IMR-90 (cell line): Measurements from ENCODE around the gene PPFIA1. TPM values are rescaled to one million over a fixed set of nuclear protein-coding genes. Genes with fewer than 3 reads are reported as not detected.

Source experiments
- ATAC-seq: fragments of 200-7000 bp; cut with Tn5 transposase; 2 replicates; pipeline ENCODE4 v1.9.1; 2020; ENCODE audit warnings: low read depth, mild to moderate bottlenecking, moderate library complexity
- BruUV-seq: library from RNA; stranded (reverse); fragments of 400-500 nt; replicated peaks from 2 replicates; lab custom pipeline; 2021; lab: Mats Ljungman, UMichigan
- CTCF ChIA-PET: fragments of 300-600 bp; formaldehyde crosslinking; extraction: SDS; loops from one replicate; lab custom pipeline; 2021; ENCODE audit warnings: antibody characterized with exemption; lab: Yijun Ruan, JAX
- POLR2A ChIA-PET: fragments of 300-600 bp; sonication (Branson Sonifier 250); formaldehyde crosslinking; loops from one replicate; lab custom pipeline; 2022; ENCODE audit warnings: antibody characterized with exemption; ENCODE audit not compliant: unreplicated experiment; lab: Charles Lee
- DNase-seq: peaks from one replicate; pipeline ENCODE4 v3.0.0; 2013
- H2AFZ ChIP-seq: replicated peaks from 2 replicates; pipeline ENCODE3; 2013; ENCODE audit warnings: low read length, mild to moderate bottlenecking; ENCODE audit not compliant: poor library complexity
- H2AK5ac ChIP-seq: 2 replicates; pipeline ENCODE4 v1.6.1; 2013; ENCODE audit warnings: low read depth, low read length, inconsistent platforms
- H2AK9ac ChIP-seq: replicated peaks from 2 replicates; pipeline ENCODE3; 2013; ENCODE audit warnings: mild to moderate bottlenecking, low read depth, low read length, moderate library complexity; ENCODE audit not compliant: poor library complexity
- H2BK120ac ChIP-seq: 2 replicates; pipeline ENCODE4 v1.6.1; 2013; ENCODE audit warnings: low read depth, low read length, inconsistent platforms
- H2BK15ac ChIP-seq: 3 replicates; pipeline ENCODE4 v1.6.1; 2013; ENCODE audit warnings: low read depth, low read length, inconsistent platforms
- H2BK20ac ChIP-seq: 2 replicates; pipeline ENCODE4 v1.6.1; 2013; ENCODE audit warnings: low read depth, mild to moderate bottlenecking, inconsistent platforms, low read length, moderate library complexity
- H2BK5ac ChIP-seq: 2 replicates; pipeline ENCODE4 v1.6.1; 2013; ENCODE audit warnings: mild to moderate bottlenecking, low read depth, low read length, inconsistent platforms; ENCODE audit not compliant: poor library complexity, severe bottlenecking
- H3K14ac ChIP-seq: replicated peaks from 2 replicates; pipeline ENCODE4 v1.6.1; 2013; ENCODE audit warnings: low read depth, low read length, inconsistent platforms
- H3K18ac ChIP-seq: 2 replicates; pipeline ENCODE4 v1.6.1; 2013; ENCODE audit warnings: low read depth, low read length, control low read depth
- H3K23ac ChIP-seq: 2 replicates; pipeline ENCODE4 v1.6.1; 2013; ENCODE audit warnings: low read depth, low read length, inconsistent platforms
- H3K27ac ChIP-seq: 2 replicates; pipeline ENCODE4 v1.5.1; 2013; ENCODE audit warnings: mild to moderate bottlenecking, control low read depth, low read length; ENCODE audit not compliant: insufficient read depth
- H3K27me3 ChIP-seq: 2 replicates; pipeline ENCODE4 v1.6.1; 2013; ENCODE audit warnings: low read length; ENCODE audit not compliant: control insufficient read depth, insufficient read depth
- H3K36me3 ChIP-seq: 2 replicates; pipeline ENCODE4 v1.6.1; 2013; ENCODE audit warnings: low read length, mixed read lengths; ENCODE audit not compliant: control insufficient read depth, insufficient read depth
- H3K4ac ChIP-seq: 2 replicates; pipeline ENCODE4 v1.6.1; 2013; ENCODE audit warnings: low read depth, low read length, inconsistent platforms
- H3K4me1 ChIP-seq: 2 replicates; pipeline ENCODE4 v1.6.1; 2013; ENCODE audit warnings: low read length, mixed read lengths; ENCODE audit not compliant: control insufficient read depth, insufficient read depth
- H3K4me2 ChIP-seq: 2 replicates; pipeline ENCODE4 v1.6.1; 2013; ENCODE audit warnings: low read depth, mild to moderate bottlenecking, control low read depth, low read length, moderate library complexity
- H3K4me3 ChIP-seq: 2 replicates; pipeline ENCODE4 v1.5.1; 2013; ENCODE audit warnings: low read depth, mild to moderate bottlenecking, control low read depth, low read length, moderate library complexity; ENCODE audit not compliant: insufficient read depth
- H3K56ac ChIP-seq: 2 replicates; pipeline ENCODE4 v1.6.1; 2013; ENCODE audit warnings: low read length, inconsistent platforms; ENCODE audit not compliant: insufficient read depth; ENCODE audit errors: extremely low read depth
- H3K79me1 ChIP-seq, 2 experiments: 2 replicates each; pipeline ENCODE4 v1.6.1; 2013; ENCODE audit warnings: low read length in 2 of 2, inconsistent platforms in 1 of 2, low read depth in 1 of 2
- H3K9ac ChIP-seq: 2 replicates; pipeline ENCODE4 v1.6.1; 2013; ENCODE audit warnings: low read depth, low read length, control low read depth
- H3K9me1 ChIP-seq: 2 replicates; pipeline ENCODE4 v1.6.1; 2013; ENCODE audit warnings: low read length, inconsistent platforms; ENCODE audit not compliant: insufficient read depth
- H3K9me3 ChIP-seq: 2 replicates; pipeline ENCODE4 v1.6.1; 2013; ENCODE audit warnings: low read length; ENCODE audit not compliant: control insufficient read depth, insufficient read depth
- H4K20me1 ChIP-seq: 2 replicates; pipeline ENCODE4 v1.6.1; 2013; ENCODE audit warnings: low read length, inconsistent platforms; ENCODE audit not compliant: insufficient read depth
- H4K5ac ChIP-seq: 2 replicates; pipeline ENCODE4 v1.6.1; 2013; ENCODE audit warnings: mild to moderate bottlenecking, low read depth, low read length, control low read depth
- H4K8ac ChIP-seq, 2 experiments: 2 replicates each; pipeline ENCODE4 v1.6.1; 2013; ENCODE audit warnings: low read depth in 2 of 2, low read length in 2 of 2, control low read depth in 1 of 2, inconsistent platforms in 1 of 2
- H4K91ac ChIP-seq: 2 replicates; pipeline ENCODE4 v1.6.1; 2013; ENCODE audit warnings: low read depth, low read length, inconsistent platforms; ENCODE audit not compliant: insufficient read depth
- BHLHE40 ChIP-seq: fragments of 150-350 bp; IDR thresholded peaks from 2 replicates; pipeline ENCODE4 v1.6.1; 2016; ENCODE audit warnings: mild to moderate bottlenecking, low read depth, low read length
- CEBPB ChIP-seq: IDR thresholded peaks from 2 replicates; pipeline ENCODE4 v1.6.1; 2012; ENCODE audit warnings: low read depth, low read length, improper control_type of control experiment
- CHD1 ChIP-seq: IDR thresholded peaks from 2 replicates; pipeline ENCODE4 v1.6.1; 2012; ENCODE audit warnings: low read depth, low read length, improper control_type of control experiment
- FOS ChIP-seq: fragments of 150-350 bp; IDR thresholded peaks from 2 replicates; pipeline ENCODE4 v1.6.1; 2016; ENCODE audit warnings: low read depth, low read length
- MAFK ChIP-seq: IDR thresholded peaks from 2 replicates; pipeline ENCODE4 v1.6.1; 2012; ENCODE audit warnings: low read depth, low read length, improper control_type of control experiment
- MAZ ChIP-seq: IDR thresholded peaks from 2 replicates; pipeline ENCODE4 v1.6.1; 2012; ENCODE audit warnings: low read depth, mild to moderate bottlenecking, low read length, improper control_type of control experiment, moderate library complexity, borderline replicate concordance
- MXI1 ChIP-seq: IDR thresholded peaks from 2 replicates; pipeline ENCODE4 v1.6.1; 2012; ENCODE audit warnings: low read depth, mild to moderate bottlenecking, low read length, moderate library complexity, borderline replicate concordance
- NFE2L2 ChIP-seq: fragments of 150-350 bp; IDR thresholded peaks from 2 replicates; pipeline ENCODE4 v1.6.1; 2016; ENCODE audit warnings: low read depth, mild to moderate bottlenecking, low read length
- POLR2A ChIP-seq: IDR thresholded peaks from 2 replicates; pipeline ENCODE4 v1.6.1; 2012; ENCODE audit warnings: mild to moderate bottlenecking, low read depth, low read length
- RCOR1 ChIP-seq: IDR thresholded peaks from 2 replicates; pipeline ENCODE4 v1.6.1; 2012; ENCODE audit warnings: mild to moderate bottlenecking, low read length, improper control_type of control experiment; ENCODE audit not compliant: insufficient replicate concordance
- RFX5 ChIP-seq: IDR thresholded peaks from 2 replicates; pipeline ENCODE4 v1.8.0; 2012; ENCODE audit warnings: low read depth, mild to moderate bottlenecking, low read length, moderate library complexity
- SMC3 ChIP-seq: fragments of 150-350 bp; IDR thresholded peaks from 2 replicates; pipeline ENCODE4 v1.6.1; 2016; ENCODE audit warnings: low read depth, mild to moderate bottlenecking, antibody characterized with exemption, low read length, moderate library complexity
- WGBS, 2 experiments: methylation state at CpG; one replicate each; pipeline versions ENCODE4 v1.1.5 to v1.1.7; 2013; ENCODE audit warnings: missing lambda C conversion rate in 2 of 2; ENCODE audit not compliant: insufficient read length in 1 of 2; ENCODE audit errors: extremely low coverage in 2 of 2; 5-methylcytosine and 5-hydroxymethylcytosine counted together
- dilution Hi-C: fragments of 300-500 bp; cut with HindIII; formaldehyde crosslinking; loops from one replicate; pipeline ENCODE4 v1.14.3; 2018; ENCODE audit warnings: low sequenced_read_pairs; ENCODE audit not compliant: unreplicated experiment
- in situ Hi-C: fragments of 300-500 bp; cut with MboI; formaldehyde crosslinking; loops from 3 replicates; pipeline ENCODE4 v1.14.3; 2019; ENCODE audit warnings: low sequenced_read_pairs, inconsistent platforms, mixed read lengths
- intact Hi-C: fragments of 100-400 bp; cut with micrococcal nuclease; formaldehyde crosslinking; loops from 2 replicates; pipeline ENCODE4 v1.10.0; 2022
- polyA plus RNA-seq, 3 experiments: library from polyadenylated mRNA; depleted of rRNA; stranded (reverse); fragments of >200 nt; gene quantifications; 2 replicates each; pipeline ENCODE4 v1.2.3, GENCODE V29; 2012; ENCODE audit warnings: low replicate concordance in 1 of 3
- total RNA-seq: library from RNA; depleted of rRNA; stranded (reverse); fragments of >200 nt; gene quantifications from 2 replicates; pipeline ENCODE4 v1.2.3, GENCODE V29; 2012
- TF ChIP-seq, protein P1 (sequence below): fragments of 150-350 bp; IDR thresholded peaks from 2 replicates; pipeline ENCODE4 v1.6.1; 2016; ENCODE audit warnings: low read depth, mild to moderate bottlenecking, low read length, moderate library complexity, borderline replicate concordance
- TF ChIP-seq, protein P2 (sequence below): conservative IDR thresholded peaks from 2 replicates; pipeline ENCODE4 v1.5.1; 2012; ENCODE audit warnings: mild to moderate bottlenecking, low read depth, low read length, improper control_type of control experiment
- TF ChIP-seq, protein P3 (sequence below): fragments of 150-350 bp; IDR thresholded peaks from 2 replicates; pipeline ENCODE4 v1.6.1; 2017; ENCODE audit warnings: mild to moderate bottlenecking, antibody characterized with exemption, low read length, low read depth

The PPFIA1 gene
- total and polyA plus RNA-seq, 2 of the 4 experiments (the other 2 are of a cell fraction): 25.6 to 37.2 TPM

DNA sequence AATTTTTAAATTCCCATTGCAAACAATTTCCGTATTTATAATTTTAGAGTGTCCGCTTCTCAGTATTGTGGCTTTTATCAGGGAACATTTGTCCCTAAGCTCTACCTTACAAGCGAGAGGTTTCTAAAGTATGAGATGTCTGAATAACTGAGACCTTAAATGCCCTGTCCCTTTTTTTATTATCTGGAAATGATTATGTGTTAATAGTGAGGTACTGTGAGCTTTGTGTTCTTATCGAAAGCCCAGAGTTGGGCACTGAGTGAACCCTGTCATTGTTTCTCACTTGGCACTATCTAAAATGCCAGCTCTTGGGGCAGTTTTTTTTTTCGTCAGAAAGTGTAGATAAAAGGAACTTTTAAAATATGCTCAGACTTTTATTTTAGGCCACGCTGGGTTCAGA, 137.3 kb downstream of the PPFIA1 start:
- Histone ChIP-seq H3K27ac (no peak overlapping the region), H2AK9ac (no peak overlapping the region), H4K5ac (no peak overlapping the region), H3K4me1 (peaks cover 3% of the 10 kb centered on the region), H3K18ac (no peak overlapping the region), H4K91ac (no peak overlapping the region), H3K4me3 (no peak overlapping the region), H2AFZ (no peak overlapping the region), H4K20me1 (peaks cover 97% of the 10 kb centered on the region), H2BK120ac (no peak overlapping the region), H3K27me3 (no peaks in the 10 kb centered on the region), H3K23ac (no peak overlapping the region), H2BK5ac (no peak overlapping the region), H3K36me3 (peaks cover 71% of the 10 kb centered on the region), H3K9me1 (peaks cover 6% of the 10 kb centered on the region), H3K14ac (no peak overlapping the region), H3K4ac (no peak overlapping the region), H2AK5ac (no peak overlapping the region), H3K9me3 (no peaks in the 10 kb centered on the region), H3K56ac (no peak overlapping the region), H4K8ac (no peak overlapping the region), H2BK20ac (no peak overlapping the region), H3K79me1 (peaks cover 30 to 78% of the 10 kb centered on the region in 2 experiments), H3K4me2 (no peak overlapping the region), H2BK15ac (no peak overlapping the region), H3K9ac (no peak overlapping the region)
- no peak for ATAC-seq
- intact Hi-C loops (no loop called here), dilution Hi-C loops (no loop called here), in situ Hi-C loops (no loop called here)
- no peak for DNase-seq
- BruUV-seq: no TSS peak
- POLR2A ChIA-PET: no interaction called here
- no peak for TF ChIP-seq SMC3
- TF ChIP-seq CHD1: no peak
- TF ChIP-seq MAZ: no peak
- no peak for TF ChIP-seq NFE2L2
- TF ChIP-seq CEBPB: no peak
- TF ChIP-seq, protein P1, sequence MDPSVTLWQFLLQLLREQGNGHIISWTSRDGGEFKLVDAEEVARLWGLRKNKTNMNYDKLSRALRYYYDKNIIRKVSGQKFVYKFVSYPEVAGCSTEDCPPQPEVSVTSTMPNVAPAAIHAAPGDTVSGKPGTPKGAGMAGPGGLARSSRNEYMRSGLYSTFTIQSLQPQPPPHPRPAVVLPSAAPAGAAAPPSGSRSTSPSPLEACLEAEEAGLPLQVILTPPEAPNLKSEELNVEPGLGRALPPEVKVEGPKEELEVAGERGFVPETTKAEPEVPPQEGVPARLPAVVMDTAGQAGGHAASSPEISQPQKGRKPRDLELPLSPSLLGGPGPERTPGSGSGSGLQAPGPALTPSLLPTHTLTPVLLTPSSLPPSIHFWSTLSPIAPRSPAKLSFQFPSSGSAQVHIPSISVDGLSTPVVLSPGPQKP: no peak
- no peak for TF ChIP-seq POLR2A
- no peak for TF ChIP-seq MAFK
- no peak for TF ChIP-seq RFX5
- no peak for TF ChIP-seq RCOR1
- TF ChIP-seq, protein P2, sequence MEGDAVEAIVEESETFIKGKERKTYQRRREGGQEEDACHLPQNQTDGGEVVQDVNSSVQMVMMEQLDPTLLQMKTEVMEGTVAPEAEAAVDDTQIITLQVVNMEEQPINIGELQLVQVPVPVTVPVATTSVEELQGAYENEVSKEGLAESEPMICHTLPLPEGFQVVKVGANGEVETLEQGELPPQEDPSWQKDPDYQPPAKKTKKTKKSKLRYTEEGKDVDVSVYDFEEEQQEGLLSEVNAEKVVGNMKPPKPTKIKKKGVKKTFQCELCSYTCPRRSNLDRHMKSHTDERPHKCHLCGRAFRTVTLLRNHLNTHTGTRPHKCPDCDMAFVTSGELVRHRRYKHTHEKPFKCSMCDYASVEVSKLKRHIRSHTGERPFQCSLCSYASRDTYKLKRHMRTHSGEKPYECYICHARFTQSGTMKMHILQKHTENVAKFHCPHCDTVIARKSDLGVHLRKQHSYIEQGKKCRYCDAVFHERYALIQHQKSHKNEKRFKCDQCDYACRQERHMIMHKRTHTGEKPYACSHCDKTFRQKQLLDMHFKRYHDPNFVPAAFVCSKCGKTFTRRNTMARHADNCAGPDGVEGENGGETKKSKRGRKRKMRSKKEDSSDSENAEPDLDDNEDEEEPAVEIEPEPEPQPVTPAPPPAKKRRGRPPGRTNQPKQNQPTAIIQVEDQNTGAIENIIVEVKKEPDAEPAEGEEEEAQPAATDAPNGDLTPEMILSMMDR: no peak
- TF ChIP-seq, protein P3, sequence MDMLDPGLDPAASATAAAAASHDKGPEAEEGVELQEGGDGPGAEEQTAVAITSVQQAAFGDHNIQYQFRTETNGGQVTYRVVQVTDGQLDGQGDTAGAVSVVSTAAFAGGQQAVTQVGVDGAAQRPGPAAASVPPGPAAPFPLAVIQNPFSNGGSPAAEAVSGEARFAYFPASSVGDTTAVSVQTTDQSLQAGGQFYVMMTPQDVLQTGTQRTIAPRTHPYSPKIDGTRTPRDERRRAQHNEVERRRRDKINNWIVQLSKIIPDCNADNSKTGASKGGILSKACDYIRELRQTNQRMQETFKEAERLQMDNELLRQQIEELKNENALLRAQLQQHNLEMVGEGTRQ: no peak
- no peak for TF ChIP-seq BHLHE40
- TF ChIP-seq MXI1: no peak
- no peak for TF ChIP-seq FOS
- WGBS, 2 experiments: 100% methylated on average over 1 of the region's 6 CpGs; no CpG with 5 or more reads in 1 of the 2 experiments
- CTCF ChIA-PET: no interaction called here
